CD8-positive, alpha-beta memory T cell (primary cell): ENCODE measurements around the gene RELN. TPM values are rescaled to one million over a fixed set of nuclear protein-coding genes. Genes with fewer than 3 reads are reported as not detected.

ENCODE experiments used
- CTCF ChIA-PET: fragments of 350-600 bp; sonication (Branson Sonifier 250); formaldehyde crosslinking; loops from one replicate; lab custom pipeline; 2021; ENCODE audit warnings: antibody characterized with exemption; lab: Charles Lee
- POLR2A ChIA-PET: fragments of 350-600 bp; sonication (Branson Sonifier 250); formaldehyde crosslinking; loops from one replicate; lab custom pipeline; 2021; ENCODE audit warnings: antibody characterized with exemption; lab: Charles Lee
- DNase-seq, 5 donors: peaks; one replicate each; pipeline versions ENCODE4 v3.0.0 to v3.0.0-alpha.2; 2020 to 2022; ENCODE audit warnings: mixed read lengths in 1 of 5
- H3K27ac ChIP-seq: one replicate; pipeline ENCODE4 v1.7.0; 2013; ENCODE audit warnings: low read depth, mild to moderate bottlenecking, low read length, moderate library complexity
- H3K27me3 ChIP-seq: 2 replicates; pipeline ENCODE4 v1.7.0; 2013; ENCODE audit warnings: low read length, mild to moderate bottlenecking; ENCODE audit not compliant: insufficient read depth, poor library complexity, severe bottlenecking
- H3K36me3 ChIP-seq: 2 replicates; pipeline ENCODE4 v1.7.0; 2013; ENCODE audit warnings: mild to moderate bottlenecking, low read length, moderate library complexity; ENCODE audit not compliant: insufficient read depth
- H3K4me1 ChIP-seq: 2 replicates; pipeline ENCODE4 v1.7.0; 2013; ENCODE audit warnings: mild to moderate bottlenecking, low read length, moderate library complexity; ENCODE audit not compliant: insufficient read depth
- H3K4me3 ChIP-seq: 2 replicates; pipeline ENCODE4 v1.7.0; 2013; ENCODE audit warnings: mild to moderate bottlenecking, low read length
- H3K9me3 ChIP-seq: 2 replicates; pipeline ENCODE4 v1.7.0; 2013; ENCODE audit warnings: mild to moderate bottlenecking, low read length
- H3K27ac Mint-ChIP-seq, 8 donors: one replicate each; pipeline ENCODE4 v1.8.0; 2020 to 2021; ENCODE audit warnings: mixed read lengths in 8 of 8, mild to moderate bottlenecking in 6 of 8, inconsistent platforms in 3 of 8, moderate library complexity in 3 of 8
- H3K27me3 Mint-ChIP-seq, 2 donors: one replicate each; pipeline ENCODE4 v1.8.0; 2020 to 2021; ENCODE audit warnings: mixed read lengths in 2 of 2, mild to moderate bottlenecking in 1 of 2, moderate library complexity in 1 of 2
- H3K36me3 Mint-ChIP-seq, 3 donors: one replicate each; pipeline ENCODE4 v1.8.0; 2020 to 2021; ENCODE audit warnings: mixed read lengths in 3 of 3, inconsistent platforms in 1 of 3, mild to moderate bottlenecking in 1 of 3
- H3K4me1 Mint-ChIP-seq, 3 donors: one replicate each; pipeline ENCODE4 v1.8.0; 2020 to 2021; ENCODE audit warnings: mixed read lengths in 3 of 3, inconsistent platforms in 1 of 3, mild to moderate bottlenecking in 1 of 3
- H3K4me3 Mint-ChIP-seq, 7 donors: one replicate each; pipeline ENCODE4 v1.8.0; 2020 to 2021; ENCODE audit warnings: mixed read lengths in 7 of 7, mild to moderate bottlenecking in 6 of 7, moderate library complexity in 4 of 7, inconsistent platforms in 2 of 7
- H3K9me3 Mint-ChIP-seq, 5 donors: one replicate each; pipeline ENCODE4 v1.8.0; 2020 to 2022; ENCODE audit warnings: mixed read lengths in 5 of 5, mild to moderate bottlenecking in 3 of 5, moderate library complexity in 2 of 5, inconsistent platforms in 1 of 5
- polyA plus RNA-seq: library from polyadenylated mRNA; unstranded; fragments of 300-500 nt; fragmentation: Illumina TruSeq; gene quantifications from one replicate; pipeline ENCODE4 v1.2.3, GENCODE V29; 2021
- total RNA-seq, 2 experiments: library from RNA; stranded (reverse); gene quantifications; one replicate each; pipeline ENCODE4 v1.2.3, GENCODE V29; 2021

The RELN gene
- total and polyA plus RNA-seq, 3 experiments from 2014 or later, result not detected

- CTCF ChIA-PET, result no interaction called here
- H3K27ac Mint-ChIP-seq, result no peak overlapping the region
- DNase-seq, result no peak
- no peaks in the 10 kb centered on the region for H3K9me3 Mint-ChIP-seq
- Histone ChIP-seq H3K4me3 (no peak overlapping the region), H3K27me3 (no peaks in the 10 kb centered on the region), H3K4me1 (no peaks in the 10 kb centered on the region), H3K9me3 (no peaks in the 10 kb centered on the region), H3K27ac (no peak overlapping the region), H3K36me3 (no peaks in the 10 kb centered on the region)
- POLR2A ChIA-PET, result no interaction called here
- H3K4me3 Mint-ChIP-seq, result no peak overlapping the region
- no peaks in the 10 kb centered on the region for H3K4me1 Mint-ChIP-seq
- H3K27me3 Mint-ChIP-seq, result peaks cover 0 to 2% of the 10 kb centered on the region in 2 donors
- no peaks in the 10 kb centered on the region for H3K36me3 Mint-ChIP-seq
These were observed 38.1 kb downstream of the RELN start for GRCh38 chr7:103951311-103951710.

- Mint-ChIP-seq H3K4me1 (no peaks in the 10 kb centered on the region), H3K36me3 (no peaks in the 10 kb centered on the region), H3K9me3 (no peaks in the 10 kb centered on the region), H3K27ac (no peak overlapping the region), H3K4me3 (no peak overlapping the region), H3K27me3 (peaks cover 2 to 6% of the 10 kb centered on the region in 2 donors)
- H3K27ac ChIP-seq, result no peak overlapping the region
- no peaks in the 10 kb centered on the region for H3K27me3 ChIP-seq
- no peaks in the 10 kb centered on the region for H3K4me1 ChIP-seq
- no peak overlapping the region for H3K4me3 ChIP-seq
- H3K9me3 ChIP-seq, result no peaks in the 10 kb centered on the region
- ChIA-PET CTCF (no interaction called here), POLR2A (no interaction called here)
- H3K36me3 ChIP-seq, result no peaks in the 10 kb centered on the region
- DNase-seq, result no peak
These were observed 40.1 kb downstream of the RELN start for GRCh38 chr7:103949374-103949773.

GRCh38 chr7:103947026-103947655 lies 42.3 kb downstream of the RELN start:
- Histone ChIP-seq H3K9me3 (no peaks in the 10 kb centered on the region), H3K4me3 (no peak overlapping the region), H3K36me3 (no peaks in the 10 kb centered on the region), H3K27ac (no peak overlapping the region), H3K27me3 (no peaks in the 10 kb centered on the region), H3K4me1 (no peaks in the 10 kb centered on the region)
- H3K27me3 Mint-ChIP-seq, result peaks cover 2 to 13% of the 10 kb centered on the region in 2 donors
- peaks cover 0 to 2% (median 0%) of the 10 kb centered on the region in 5 donors for H3K9me3 Mint-ChIP-seq
- POLR2A ChIA-PET, result no interaction called here
- H3K27ac Mint-ChIP-seq, result no peak overlapping the region
- DNase-seq, result no peak
- no peaks in the 10 kb centered on the region for H3K36me3 Mint-ChIP-seq
- H3K4me1 Mint-ChIP-seq, result no peaks in the 10 kb centered on the region
- no peak overlapping the region for H3K4me3 Mint-ChIP-seq
- CTCF ChIA-PET, result no interaction called here

- CTCF ChIA-PET, result no interaction called here
- Histone ChIP-seq H3K27me3 (no peaks in the 10 kb centered on the region), H3K4me1 (no peaks in the 10 kb centered on the region), H3K9me3 (no peaks in the 10 kb centered on the region), H3K4me3 (no peak overlapping the region), H3K36me3 (no peaks in the 10 kb centered on the region), H3K27ac (no peak overlapping the region)
- H3K27me3 Mint-ChIP-seq, result peaks cover 6 to 20% of the 10 kb centered on the region in 2 donors
- POLR2A ChIA-PET, result no interaction called here
- H3K4me3 Mint-ChIP-seq, result no peak overlapping the region
- H3K27ac Mint-ChIP-seq, result no peak overlapping the region
- DNase-seq, result no peak
- no peaks in the 10 kb centered on the region for H3K4me1 Mint-ChIP-seq
- H3K36me3 Mint-ChIP-seq, result no peaks in the 10 kb centered on the region
- H3K9me3 Mint-ChIP-seq, result peaks cover 0 to 2% (median 0%) of the 10 kb centered on the region in 5 donors
These were observed 45.1 kb downstream of the RELN start for GRCh38 chr7:103944230-103944900.

GRCh38 chr7:103941976-103942375 lies 47.5 kb downstream of the RELN start:
- POLR2A ChIA-PET, result no interaction called here
- H3K27ac Mint-ChIP-seq, result no peak overlapping the region
- CTCF ChIA-PET, result no interaction called here

GRCh38 chr7:103940382-103941268 lies 48.8 kb downstream of the RELN start:
- no peak for DNase-seq
- Histone ChIP-seq H3K9me3 (no peaks in the 10 kb centered on the region), H3K4me1 (no peaks in the 10 kb centered on the region), H3K27ac (no peak overlapping the region), H3K27me3 (no peaks in the 10 kb centered on the region), H3K4me3 (no peak overlapping the region), H3K36me3 (no peaks in the 10 kb centered on the region)
- CTCF ChIA-PET, result no interaction called here
- POLR2A ChIA-PET, result no interaction called here
- peaks cover 0 to 2% (median 0%) of the 10 kb centered on the region in 5 donors for H3K9me3 Mint-ChIP-seq
- no peak overlapping the region for H3K27ac Mint-ChIP-seq
- H3K36me3 Mint-ChIP-seq, result no peaks in the 10 kb centered on the region
- H3K4me1 Mint-ChIP-seq, result no peaks in the 10 kb centered on the region
- H3K4me3 Mint-ChIP-seq, result no peak overlapping the region
- peaks cover 7 to 24% of the 10 kb centered on the region in 2 donors for H3K27me3 Mint-ChIP-seq

More at GRCh38 chr7:103941976-103942375, 47.5 kb downstream of the RELN start:
- H3K27me3 ChIP-seq, result no peaks in the 10 kb centered on the region
- no peaks in the 10 kb centered on the region for H3K9me3 ChIP-seq
- H3K36me3 ChIP-seq, result no peaks in the 10 kb centered on the region
- Mint-ChIP-seq H3K4me3 (no peak overlapping the region), H3K9me3 (peaks cover 0 to 2% (median 0%) of the 10 kb centered on the region in 5 donors), H3K4me1 (no peaks in the 10 kb centered on the region), H3K36me3 (no peaks in the 10 kb centered on the region), H3K27me3 (peaks cover 6 to 20% of the 10 kb centered on the region in 2 donors)
- H3K4me3 ChIP-seq, result no peak overlapping the region
- H3K27ac ChIP-seq, result no peak overlapping the region
- DNase-seq, result no peak
- no peaks in the 10 kb centered on the region for H3K4me1 ChIP-seq

GRCh38 chr7:103937680-103938079 lies 51.8 kb downstream of the RELN start:
- Mint-ChIP-seq H3K4me3 (no peak overlapping the region), H3K9me3 (peaks cover 0 to 2% (median 0%) of the 10 kb centered on the region in 5 donors), H3K27me3 (peaks cover 7 to 15% of the 10 kb centered on the region in 2 donors), H3K27ac (no peak overlapping the region), H3K36me3 (no peaks in the 10 kb centered on the region), H3K4me1 (no peaks in the 10 kb centered on the region)
- DNase-seq, result no peak
- Histone ChIP-seq H3K27ac (no peak overlapping the region), H3K4me1 (no peaks in the 10 kb centered on the region), H3K9me3 (no peaks in the 10 kb centered on the region), H3K4me3 (no peak overlapping the region), H3K36me3 (no peaks in the 10 kb centered on the region), H3K27me3 (no peaks in the 10 kb centered on the region)
- POLR2A ChIA-PET, result no interaction called here
- CTCF ChIA-PET, result no interaction called here

- Histone ChIP-seq H3K4me3 (no peak overlapping the region), H3K36me3 (no peaks in the 10 kb centered on the region), H3K4me1 (no peaks in the 10 kb centered on the region), H3K27me3 (no peaks in the 10 kb centered on the region), H3K27ac (no peak overlapping the region), H3K9me3 (no peaks in the 10 kb centered on the region)
- H3K27ac Mint-ChIP-seq, result no peak overlapping the region
- H3K9me3 Mint-ChIP-seq, result peaks cover 0 to 2% (median 0%) of the 10 kb centered on the region in 5 donors
- H3K4me1 Mint-ChIP-seq, result no peaks in the 10 kb centered on the region
- ChIA-PET CTCF (no interaction called here), POLR2A (no interaction called here)
- peaks cover 7 to 9% of the 10 kb centered on the region in 2 donors for H3K27me3 Mint-ChIP-seq
- DNase-seq, result no peak
- no peaks in the 10 kb centered on the region for H3K36me3 Mint-ChIP-seq
- H3K4me3 Mint-ChIP-seq, result no peak overlapping the region
These were observed 52.9 kb downstream of the RELN start for GRCh38 chr7:103936558-103936957.
